HG03432 (cell line): ENCODE data around the gene STAT5A.
"Not testable (repeated sequence)": the region's sequence is repeated elsewhere in the genome, so short reads cannot be mapped to it uniquely, and the experiment has no call there.

Source experiments
- ATAC-seq: cut with Tn5 transposase; IDR thresholded peaks from one replicate; pipeline ENCODE4 v1.9.1; 2021; ENCODE audit warnings: mild to moderate bottlenecking, moderate library complexity; ENCODE audit not compliant: unreplicated experiment

The STAT5A gene

GRCh38 chr17:42359133-42359532 lies 70.8 kb downstream of the STAT5A start:
- ATAC-seq: no peak

GRCh38 chr17:42360388-42360787 lies 72.1 kb downstream of the STAT5A start:
- not testable (repeated sequence) for ATAC-seq
